H9 (cell line): ENCODE results near the gene SPOCD1. TPM values are rescaled to one million over a fixed set of nuclear protein-coding genes. Genes with fewer than 3 reads are reported as not detected.

Experiments
- DNase-seq: peaks from one replicate; pipeline ENCODE4 v3.0.0-alpha.2; 2017
- H2AFZ ChIP-seq: one replicate; pipeline ENCODE4 v1.6.1; 2013; ENCODE audit warnings: mild to moderate bottlenecking, low read length, control low read depth, moderate library complexity
- H2AK5ac ChIP-seq: 2 replicates; pipeline ENCODE4 v1.6.1; 2013; ENCODE audit warnings: low read length, control low read depth, mixed read lengths; ENCODE audit not compliant: insufficient read length
- H2BK120ac ChIP-seq: one replicate; pipeline ENCODE4 v1.6.1; 2013; ENCODE audit warnings: low read depth, mild to moderate bottlenecking, low read length, control low read depth, inconsistent platforms; ENCODE audit not compliant: poor library complexity, severe bottlenecking
- H2BK12ac ChIP-seq: 2 replicates; pipeline ENCODE4 v1.6.1; 2013; ENCODE audit warnings: low read length, control low read depth, mixed read lengths, low read depth; ENCODE audit not compliant: insufficient read length
- H2BK15ac ChIP-seq: 2 replicates; pipeline ENCODE4 v1.6.1; 2013; ENCODE audit warnings: low read depth, low read length, control low read depth
- H2BK20ac ChIP-seq: one replicate; pipeline ENCODE4 v1.6.1; 2013; ENCODE audit warnings: low read depth, mild to moderate bottlenecking, low read length, control low read depth, inconsistent platforms; ENCODE audit not compliant: poor library complexity, severe bottlenecking
- H2BK5ac ChIP-seq: 2 replicates; pipeline ENCODE4 v1.6.1; 2013; ENCODE audit warnings: low read length, control low read depth, mixed read lengths; ENCODE audit not compliant: insufficient read length
- H3K14ac ChIP-seq: 2 replicates; pipeline ENCODE4 v1.6.1; 2013; ENCODE audit warnings: low read length, control low read depth; ENCODE audit not compliant: insufficient read depth
- H3K18ac ChIP-seq: 2 replicates; pipeline ENCODE4 v1.6.1; 2013; ENCODE audit warnings: low read depth, mild to moderate bottlenecking, mixed read lengths, low read length, control low read depth; ENCODE audit not compliant: insufficient read length
- H3K23ac ChIP-seq: 2 replicates; pipeline ENCODE4 v1.6.1; 2013; ENCODE audit warnings: low read length, control low read depth, mixed read lengths, low read depth; ENCODE audit not compliant: insufficient read length
- H3K23me2 ChIP-seq: 2 replicates; pipeline ENCODE4 v1.6.1; 2013; ENCODE audit warnings: low read depth, mild to moderate bottlenecking, mixed read lengths, low read length, control low read depth; ENCODE audit not compliant: insufficient read length, poor library complexity, severe bottlenecking
- H3K27ac ChIP-seq: 2 replicates; pipeline ENCODE4 v1.5.1; 2013; ENCODE audit warnings: low read length, control low read depth, mixed read lengths, low read depth; ENCODE audit not compliant: insufficient read length
- H3K27me3 ChIP-seq: 2 replicates; pipeline ENCODE4 v1.6.1; 2013; ENCODE audit warnings: low read length, control low read depth, inconsistent platforms; ENCODE audit not compliant: insufficient read depth
- H3K4ac ChIP-seq: 2 replicates; pipeline ENCODE4 v1.6.1; 2013; ENCODE audit warnings: low read depth, mild to moderate bottlenecking, control low read depth, inconsistent platforms, low read length, moderate library complexity
- H3K4me1 ChIP-seq: 2 replicates; pipeline ENCODE4 v1.6.1; 2013; ENCODE audit warnings: low read length, control low read depth, inconsistent platforms; ENCODE audit not compliant: insufficient read depth
- H3K4me2 ChIP-seq: 2 replicates; pipeline ENCODE4 v1.6.1; 2013; ENCODE audit warnings: low read length, control low read depth, mixed read lengths; ENCODE audit not compliant: insufficient read length, insufficient read depth
- H3K56ac ChIP-seq: 2 replicates; pipeline ENCODE4 v1.6.1; 2013; ENCODE audit warnings: low read depth, mild to moderate bottlenecking, mixed read lengths, low read length, control low read depth; ENCODE audit not compliant: insufficient read length
- H3K79me1 ChIP-seq: 2 replicates; pipeline ENCODE4 v1.6.1; 2013; ENCODE audit warnings: low read depth, mild to moderate bottlenecking, moderate library complexity, low read length, control low read depth, inconsistent platforms; ENCODE audit not compliant: insufficient read depth, poor library complexity, severe bottlenecking
- H3K79me2 ChIP-seq: 2 replicates; pipeline ENCODE4 v1.6.1; 2013; ENCODE audit warnings: low read length, control low read depth, inconsistent platforms; ENCODE audit not compliant: insufficient read depth
- H3K9ac ChIP-seq: 2 replicates; pipeline ENCODE4 v1.6.1; 2013; ENCODE audit warnings: low read length, control low read depth, mixed read lengths; ENCODE audit not compliant: insufficient read length; ENCODE audit errors: extremely low read depth
- H3K9me3 ChIP-seq: one replicate; pipeline ENCODE4 v1.6.1; 2013; ENCODE audit warnings: low read depth, low read length, inconsistent platforms; ENCODE audit not compliant: control insufficient read depth
- H3T11ph ChIP-seq: one replicate; pipeline ENCODE4 v1.6.1; 2013; ENCODE audit warnings: mild to moderate bottlenecking, low read length, control low read depth, inconsistent platforms
- H4K20me1 ChIP-seq: one replicate; pipeline ENCODE4 v1.6.1; 2013; ENCODE audit not compliant: control insufficient read depth, insufficient read length, insufficient read depth
- H4K5ac ChIP-seq: 2 replicates; pipeline ENCODE4 v1.6.1; 2013; ENCODE audit warnings: low read depth, mild to moderate bottlenecking, mixed read lengths, low read length, control low read depth; ENCODE audit not compliant: insufficient read length
- H4K8ac ChIP-seq: replicated peaks from 2 replicates; pipeline ENCODE4 v1.6.1; 2013; ENCODE audit warnings: low read length, control low read depth, mixed read lengths, low read depth; ENCODE audit not compliant: insufficient read length
- H4K91ac ChIP-seq: 2 replicates; pipeline ENCODE4 v1.6.1; 2013; ENCODE audit warnings: low read depth, mild to moderate bottlenecking, moderate library complexity, mixed read lengths, low read length, control low read depth; ENCODE audit not compliant: insufficient read length
- H3K27ac Mint-ChIP-seq, 3 experiments: 2 replicates in 2 of 3; 3 replicates in 1 of 3; pipeline ENCODE4 v1.8.0; 2020 to 2021; ENCODE audit warnings: mixed read lengths in 3 of 3, mild to moderate bottlenecking in 1 of 3, moderate library complexity in 1 of 3
- H3K27me3 Mint-ChIP-seq: 2 replicates; pipeline ENCODE4 v1.8.0; 2021; ENCODE audit warnings: low read depth, mild to moderate bottlenecking, moderate library complexity, mixed read lengths
- H3K36me3 Mint-ChIP-seq, 3 experiments: 2 replicates in 2 of 3; 3 replicates in 1 of 3; pipeline ENCODE4 v1.8.0; 2020 to 2021; ENCODE audit warnings: low read depth in 3 of 3, mixed read lengths in 3 of 3; ENCODE audit not compliant: insufficient read depth in 1 of 3
- H3K4me1 Mint-ChIP-seq, 2 experiments: 2 replicates each; pipeline ENCODE4 v1.8.0; 2020; ENCODE audit warnings: mixed read lengths in 2 of 2
- H3K4me3 Mint-ChIP-seq, 2 experiments: 2 replicates in 1 of 2; 3 replicates in 1 of 2; pipeline ENCODE4 v1.8.0; 2020 to 2021; ENCODE audit warnings: mild to moderate bottlenecking in 2 of 2, mixed read lengths in 2 of 2, moderate library complexity in 1 of 2
- H3K9me3 Mint-ChIP-seq, 2 experiments: 2 replicates in 1 of 2; 3 replicates in 1 of 2; pipeline ENCODE4 v1.8.0; 2020; ENCODE audit warnings: mild to moderate bottlenecking in 2 of 2, mixed read lengths in 2 of 2, moderate library complexity in 1 of 2
- CTCF ChIP-seq: fragments of 200-600 bp; sonication (generic); conservative IDR thresholded peaks from 3 replicates; pipeline ENCODE4 v1.8.0; 2021; ENCODE audit warnings: antibody characterized with exemption, mild to moderate bottlenecking
- WGBS: extraction: QIAGEN DNeasy Blood & Tissue Kit; methylation state at CpG from one replicate; pipeline ENCODE4 v1.1.7; 2013; ENCODE audit warnings: missing lambda C conversion rate, low lambda C conversion rate, mixed read lengths; ENCODE audit not compliant: insufficient read length; ENCODE audit errors: extremely low coverage; 5-methylcytosine and 5-hydroxymethylcytosine counted together
- total RNA-seq: library from RNA; stranded (reverse); gene quantifications from 2 replicates; pipeline ENCODE4 v1.2.1, GENCODE V29; 2021

Gene SPOCD1
- total RNA-seq, 1 experiment from 2014 or later, result 1.5 TPM

- H3K4me3 Mint-ChIP-seq, result no peak overlapping the region
- H4K8ac ChIP-seq, result no peak overlapping the region
- H2AFZ ChIP-seq, result no peak overlapping the region
- no peaks in the 10 kb centered on the region for H3K36me3 Mint-ChIP-seq
- no peaks in the 10 kb centered on the region for H3K9me3 ChIP-seq
- H3K27ac ChIP-seq, result no peak overlapping the region
- H3K4ac ChIP-seq, result no peak overlapping the region
- no peak for TF ChIP-seq CTCF
- H2BK120ac ChIP-seq, result no peak overlapping the region
- H3K18ac ChIP-seq, result no peak overlapping the region
- no peak overlapping the region for H4K5ac ChIP-seq
- H2BK15ac ChIP-seq, result no peak overlapping the region
- H3K23ac ChIP-seq, result no peak overlapping the region
- no peak overlapping the region for H3T11ph ChIP-seq
- no peaks in the 10 kb centered on the region for H3K4me1 ChIP-seq
- H3K9me3 Mint-ChIP-seq, result no peaks in the 10 kb centered on the region; a peak in 1 of 5 replicates
- H3K23me2 ChIP-seq, result no peaks in the 10 kb centered on the region
- no peak overlapping the region for H3K56ac ChIP-seq
- H4K91ac ChIP-seq, result no peak overlapping the region
- no peak overlapping the region for H2BK12ac ChIP-seq
- H3K27me3 ChIP-seq, result no peaks in the 10 kb centered on the region
- no CpG with 5 or more reads among the region's 9 CpGs for WGBS
- H4K20me1 ChIP-seq, result no peaks in the 10 kb centered on the region
- no peak for DNase-seq
- H3K4me2 ChIP-seq, result no peak overlapping the region
- no peak overlapping the region for H2AK5ac ChIP-seq
- no peak overlapping the region for H2BK5ac ChIP-seq
- H3K79me2 ChIP-seq, result no peaks in the 10 kb centered on the region
- H3K79me1 ChIP-seq, result no peaks in the 10 kb centered on the region
- H2BK20ac ChIP-seq, result no peak overlapping the region
- peaks cover 2% of the 10 kb centered on the region for H3K27me3 Mint-ChIP-seq
- no peak overlapping the region; a peak in 1 of 7 replicates for H3K27ac Mint-ChIP-seq
- no peaks in the 10 kb centered on the region for H3K4me1 Mint-ChIP-seq
- H3K9ac ChIP-seq, result no peak overlapping the region
- no peak overlapping the region for H3K14ac ChIP-seq
Observed at GRCh38 chr1:31837451-31838158, 21.8 kb upstream of the SPOCD1 start.
